ENCODE data around the gene FLVCR1.
"Not testable (repeated sequence)": the region's sequence is repeated elsewhere in the genome, so short reads cannot be mapped to it uniquely, and the experiment has no call there.

FLVCR1 gene

DNA sequence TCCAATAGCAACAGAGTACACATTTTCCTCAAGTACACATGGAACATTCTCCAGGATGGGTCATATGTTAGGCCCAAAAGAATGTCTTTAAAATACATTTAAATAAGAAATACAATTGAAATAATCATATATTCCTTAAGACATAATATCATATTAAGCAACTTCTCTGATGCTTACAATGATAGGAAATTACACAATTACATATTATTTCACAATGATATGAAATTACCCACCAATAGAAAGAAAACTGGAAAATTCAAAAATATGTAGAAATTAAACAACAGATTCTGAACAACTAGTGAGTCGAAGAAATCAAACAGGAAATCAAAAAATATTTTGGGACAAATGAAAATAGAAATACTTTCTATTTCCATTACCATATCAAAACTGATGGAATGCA lies 45.6 kb downstream of the FLVCR1 start:
- Histone ChIP-seq H3K9ac (ENCODE audit: low read length) (no peak overlapping the region), H3K4me3 (ENCODE audit: low read length) (no peak overlapping the region), H3K27me3 (ENCODE audit: control insufficient read depth, insufficient read depth, low read length) (no peaks in the 10 kb centered on the region), H3K4me1 (ENCODE audit: control insufficient read depth, low read depth, low read length) (peaks cover 45% of the 10 kb centered on the region), H3K36me3 (ENCODE audit: control insufficient read depth, low read depth, low read length) (peaks cover 43% of the 10 kb centered on the region), H3K9me3 (ENCODE audit: control insufficient read depth, low read depth, low read length) (peaks cover 25% of the 10 kb centered on the region), H3K27ac (ENCODE audit: low read length) (no peak overlapping the region)

DNA sequence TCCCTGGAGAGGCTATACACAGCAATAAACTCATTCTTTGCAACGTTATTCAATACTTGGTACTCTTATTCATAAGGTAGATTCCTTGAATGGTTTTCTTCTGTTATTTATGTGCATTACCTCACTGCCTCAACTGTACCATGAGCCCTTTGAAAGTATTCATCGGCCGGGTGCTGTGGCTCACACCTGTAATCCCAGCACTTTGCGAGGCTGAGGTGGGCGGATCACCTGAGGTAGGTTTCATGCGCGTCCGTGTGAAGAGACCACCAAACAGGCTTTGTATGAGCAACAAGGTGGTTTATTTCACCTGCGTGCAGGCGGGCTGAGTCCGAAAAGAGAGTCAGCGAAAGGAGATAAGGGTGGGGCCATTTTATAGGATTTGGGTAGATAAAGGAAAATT lies 50.0 kb downstream of the FLVCR1 start:
- Histone ChIP-seq H3K36me3 (ENCODE audit: control insufficient read depth, low read depth, low read length) (peaks cover 22% of the 10 kb centered on the region), H3K9me3 (ENCODE audit: control insufficient read depth, low read depth, low read length) (peaks cover 19% of the 10 kb centered on the region), H3K4me1 (ENCODE audit: control insufficient read depth, low read depth, low read length) (peaks cover 36% of the 10 kb centered on the region), H3K9ac (ENCODE audit: low read length) (peak overlapping the region; percentile 39), H3K27ac (ENCODE audit: low read length) (peak overlapping the region; percentile 72)
- H3K27me3 ChIP-seq (ENCODE audit: control insufficient read depth, insufficient read depth, low read length); H3K4me3 ChIP-seq (ENCODE audit: low read length): not testable (repeated sequence)

DNA sequence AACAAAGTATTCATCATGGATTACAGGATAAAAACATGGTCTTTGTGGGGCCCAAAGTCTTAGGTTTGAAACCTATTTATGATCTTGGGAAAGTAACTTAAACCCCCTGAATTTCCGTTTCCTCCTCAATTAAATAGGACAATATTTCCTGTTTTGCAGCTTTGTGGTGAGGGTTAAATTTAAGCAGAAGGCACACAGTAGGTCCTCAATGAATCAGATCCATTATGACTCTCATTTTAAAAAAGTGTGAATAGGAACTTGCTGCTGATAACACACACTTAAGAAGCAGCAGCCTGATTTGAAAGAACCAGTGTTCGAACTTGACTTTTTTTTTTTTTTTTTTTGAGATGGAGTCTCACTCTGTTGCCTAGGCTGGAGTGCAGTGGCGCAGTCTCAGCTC lies 50.9 kb downstream of the FLVCR1 start:
- peak overlapping the region; percentile 87 for H3K27ac ChIP-seq (ENCODE audit: low read length)
- peaks cover 22% of the 10 kb centered on the region for H3K36me3 ChIP-seq (ENCODE audit: control insufficient read depth, low read depth, low read length)
- no peaks in the 10 kb centered on the region for H3K27me3 ChIP-seq (ENCODE audit: control insufficient read depth, insufficient read depth, low read length)
- H3K9me3 ChIP-seq (ENCODE audit: control insufficient read depth, low read depth, low read length) = peaks cover 19% of the 10 kb centered on the region
- peak overlapping the region; percentile 65 for H3K9ac ChIP-seq (ENCODE audit: low read length)
- no peak overlapping the region for H3K4me3 ChIP-seq (ENCODE audit: low read length)
- H3K4me1 ChIP-seq (ENCODE audit: control insufficient read depth, low read depth, low read length) = peaks cover 36% of the 10 kb centered on the region

DNA sequence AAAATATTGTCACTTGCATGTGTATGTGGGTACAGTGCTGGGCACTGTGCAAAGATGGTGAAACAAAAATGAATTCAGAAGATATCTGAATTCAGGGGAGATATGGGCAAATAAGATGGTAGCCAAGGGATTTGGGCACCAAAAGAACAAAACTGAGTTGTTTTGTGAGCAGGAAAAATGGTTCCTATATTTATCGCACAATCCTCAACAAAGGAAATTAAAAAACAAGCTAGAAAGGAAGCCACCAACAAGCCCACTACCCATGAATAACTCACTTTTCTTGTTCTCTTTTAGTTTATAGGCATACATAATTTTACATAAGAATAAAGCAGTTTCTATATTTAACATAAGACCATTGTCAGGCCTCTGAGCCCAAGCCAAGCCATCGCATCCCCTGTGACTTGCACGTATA lies 51.6 kb downstream of the FLVCR1 start:
- Histone ChIP-seq H3K27me3 (ENCODE audit: control insufficient read depth, insufficient read depth, low read length) (no peaks in the 10 kb centered on the region), H3K27ac (ENCODE audit: low read length) (peak overlapping the region; percentile 33), H3K9ac (ENCODE audit: low read length) (peak overlapping the region; percentile 65), H3K9me3 (ENCODE audit: control insufficient read depth, low read depth, low read length) (peaks cover 12% of the 10 kb centered on the region), H3K4me3 (ENCODE audit: low read length) (peak overlapping the region; percentile 47), H3K4me1 (ENCODE audit: control insufficient read depth, low read depth, low read length) (peaks cover 32% of the 10 kb centered on the region), H3K36me3 (ENCODE audit: control insufficient read depth, low read depth, low read length) (peaks cover 20% of the 10 kb centered on the region)

DNA sequence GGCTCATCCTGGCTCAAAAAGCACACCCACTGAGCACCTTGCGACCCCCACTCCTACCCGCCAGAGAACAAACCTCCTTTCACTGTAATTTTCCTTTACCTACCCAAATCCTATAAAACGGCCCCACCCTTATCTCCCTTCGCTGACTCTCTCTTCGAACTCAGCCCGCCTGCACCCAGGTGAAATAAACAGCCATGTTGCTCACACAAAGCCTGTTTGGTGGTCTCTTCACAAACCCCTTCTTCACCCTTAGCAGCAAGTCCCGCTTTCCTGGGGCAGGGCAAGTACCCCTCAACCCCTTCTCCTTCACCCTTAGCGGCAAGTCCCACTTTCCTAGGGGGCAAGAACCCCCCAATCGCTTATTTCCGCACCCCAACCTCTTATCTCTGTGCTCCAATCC lies 52.1 kb downstream of the FLVCR1 start:
- Histone ChIP-seq H3K36me3 (ENCODE audit: control insufficient read depth, low read depth, low read length) (peaks cover 15% of the 10 kb centered on the region), H3K9ac (ENCODE audit: low read length) (peak overlapping the region; percentile 65), H3K4me3 (ENCODE audit: low read length) (peak overlapping the region; percentile 47), H3K4me1 (ENCODE audit: control insufficient read depth, low read depth, low read length) (peaks cover 37% of the 10 kb centered on the region)
- not testable (repeated sequence) for H3K9me3 ChIP-seq (ENCODE audit: control insufficient read depth, low read depth, low read length); H3K27ac ChIP-seq (ENCODE audit: low read length); H3K27me3 ChIP-seq (ENCODE audit: control insufficient read depth, insufficient read depth, low read length)

DNA sequence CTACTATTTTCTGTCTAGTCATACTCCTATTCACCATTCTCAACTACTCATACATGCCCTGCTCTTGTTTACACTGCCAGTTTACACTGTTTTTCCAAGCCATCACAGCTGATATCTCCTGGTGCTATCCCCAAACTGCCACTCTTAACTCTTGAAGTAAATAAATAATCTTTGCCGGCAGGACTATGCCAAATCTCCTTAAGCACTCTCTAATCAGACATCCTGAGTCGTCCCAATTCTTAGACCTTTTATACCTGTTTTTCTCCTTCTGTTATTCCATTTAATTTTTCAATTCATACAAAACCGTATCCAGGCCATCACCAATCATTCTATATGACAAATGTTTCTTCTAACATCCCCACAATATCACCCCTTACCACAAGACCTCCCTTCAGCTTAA lies 55.6 kb downstream of the FLVCR1 start:
- peak overlapping the region; percentile 56 for H3K9ac ChIP-seq (ENCODE audit: low read length)
- H3K4me3 ChIP-seq (ENCODE audit: low read length) = peak overlapping the region; percentile 55
- not testable (repeated sequence) for H3K9me3 ChIP-seq (ENCODE audit: control insufficient read depth, low read depth, low read length)

DNA sequence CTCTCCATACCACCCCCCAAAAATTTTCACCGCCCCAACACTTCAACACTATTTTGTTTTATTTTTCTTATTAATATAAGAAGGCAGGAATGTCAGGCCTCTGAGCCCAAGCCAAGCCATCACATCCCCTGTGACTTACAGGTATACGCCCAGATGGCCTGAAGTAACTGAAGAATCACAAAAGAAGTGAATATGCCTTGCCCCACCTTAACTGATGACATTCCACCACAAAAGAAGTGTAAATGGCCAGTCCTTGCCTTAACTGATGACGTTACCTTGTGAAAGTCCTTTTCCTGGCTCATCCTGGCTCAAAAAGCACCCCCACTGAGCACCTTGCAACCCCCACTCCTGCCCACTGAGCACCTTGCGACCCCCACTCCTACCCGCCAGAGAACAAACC lies 56.0 kb downstream of the FLVCR1 start:
- not testable (repeated sequence) for H3K36me3 ChIP-seq (ENCODE audit: control insufficient read depth, low read depth, low read length); H3K27ac ChIP-seq (ENCODE audit: low read length); H3K9me3 ChIP-seq (ENCODE audit: control insufficient read depth, low read depth, low read length); H3K27me3 ChIP-seq (ENCODE audit: control insufficient read depth, insufficient read depth, low read length)
- H3K4me3 ChIP-seq (ENCODE audit: low read length) = peak overlapping the region; percentile 55
- peaks cover 25% of the 10 kb centered on the region for H3K4me1 ChIP-seq (ENCODE audit: control insufficient read depth, low read depth, low read length)
- H3K9ac ChIP-seq (ENCODE audit: low read length) = peak overlapping the region; percentile 57

More for the DNA sequence above, 55.6 kb downstream of the FLVCR1 start:
- H3K4me1 ChIP-seq (ENCODE audit: control insufficient read depth, low read depth, low read length) = peaks cover 29% of the 10 kb centered on the region
- not testable (repeated sequence) for H3K27me3 ChIP-seq (ENCODE audit: control insufficient read depth, insufficient read depth, low read length); H3K27ac ChIP-seq (ENCODE audit: low read length); H3K36me3 ChIP-seq (ENCODE audit: control insufficient read depth, low read depth, low read length)

DNA sequence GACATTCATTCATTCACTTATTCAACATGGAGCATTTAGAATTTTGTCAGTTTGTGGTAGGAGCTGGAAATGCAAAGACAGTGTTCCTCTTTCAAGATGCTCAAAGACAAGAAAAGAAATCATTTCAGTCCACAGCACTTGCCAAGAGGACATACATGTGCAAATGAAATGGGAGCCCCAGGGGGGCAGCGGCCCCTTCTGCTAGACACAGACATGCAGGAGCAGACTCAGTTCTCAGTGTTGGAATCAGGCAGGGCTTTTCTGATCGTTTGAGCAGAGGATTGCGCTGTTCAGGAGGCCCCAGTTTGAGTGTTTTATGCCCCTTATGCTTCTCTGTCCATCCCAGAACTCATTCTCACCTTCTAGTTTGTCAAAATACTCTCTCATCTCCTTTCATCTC lies 56.7 kb downstream of the FLVCR1 start:
- Histone ChIP-seq H3K27ac (ENCODE audit: low read length) (peak overlapping the region; percentile 89), H3K9ac (ENCODE audit: low read length) (peak overlapping the region; percentile 57)

DNA sequence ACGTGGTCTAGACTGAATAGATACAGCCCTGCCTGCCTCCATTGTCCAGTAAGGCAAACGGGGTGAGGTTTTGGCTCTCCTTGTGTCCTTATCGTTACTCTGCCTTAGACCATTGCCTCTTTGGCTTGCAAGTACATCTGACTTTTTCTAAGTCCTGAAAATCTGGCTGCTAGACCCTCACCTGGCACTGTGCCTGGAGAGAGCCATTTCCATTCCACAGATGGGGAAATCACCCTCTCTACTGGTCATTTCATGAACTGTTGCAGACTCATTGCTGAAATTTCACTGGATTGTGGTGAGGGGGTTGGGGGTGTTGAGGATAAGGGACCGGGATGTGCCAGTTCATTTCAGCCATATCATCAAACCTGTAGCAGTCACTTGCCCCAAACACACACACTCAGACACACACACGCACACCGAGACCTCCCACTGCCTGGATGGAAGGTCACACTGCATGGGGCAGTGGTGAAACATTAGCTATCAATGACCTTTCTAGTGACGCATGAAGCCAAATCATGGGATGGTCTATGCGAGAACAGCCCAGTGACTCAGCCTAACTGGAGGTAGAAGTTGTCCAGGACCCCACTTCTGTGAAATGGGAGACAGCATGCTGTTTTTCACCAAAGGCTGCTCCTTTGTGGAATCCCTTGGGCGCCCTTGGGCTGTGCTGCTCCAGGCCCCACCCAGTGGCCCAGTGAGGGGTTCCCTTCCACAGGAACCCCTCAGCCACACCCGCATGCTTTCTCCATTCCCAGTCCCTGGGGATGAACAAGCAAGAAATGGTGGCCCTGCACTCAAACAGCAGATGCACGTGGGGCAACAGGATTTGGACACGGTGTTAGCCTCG lies 57.4 kb downstream of the FLVCR1 start:
- H3K27me3 ChIP-seq (ENCODE audit: control insufficient read depth, insufficient read depth, low read length) = no peaks in the 10 kb centered on the region
- H3K36me3 ChIP-seq (ENCODE audit: control insufficient read depth, low read depth, low read length) = no peaks in the 10 kb centered on the region
- H3K9ac ChIP-seq (ENCODE audit: low read length) = peak overlapping the region; percentile 57
- H3K4me1 ChIP-seq (ENCODE audit: control insufficient read depth, low read depth, low read length) = peaks cover 25% of the 10 kb centered on the region
- peak overlapping the region; percentile 34 for H3K4me3 ChIP-seq (ENCODE audit: low read length)
- peak overlapping the region; percentile 89 for H3K27ac ChIP-seq (ENCODE audit: low read length)
- H3K9me3 ChIP-seq (ENCODE audit: control insufficient read depth, low read depth, low read length) = no peaks in the 10 kb centered on the region

More for the DNA sequence above, 56.7 kb downstream of the FLVCR1 start:
- peak overlapping the region; percentile 34 for H3K4me3 ChIP-seq (ENCODE audit: low read length)
- no peaks in the 10 kb centered on the region for H3K27me3 ChIP-seq (ENCODE audit: control insufficient read depth, insufficient read depth, low read length)
- H3K9me3 ChIP-seq (ENCODE audit: control insufficient read depth, low read depth, low read length) = no peaks in the 10 kb centered on the region
- H3K36me3 ChIP-seq (ENCODE audit: control insufficient read depth, low read depth, low read length) = no peaks in the 10 kb centered on the region
- peaks cover 25% of the 10 kb centered on the region for H3K4me1 ChIP-seq (ENCODE audit: control insufficient read depth, low read depth, low read length)

DNA sequence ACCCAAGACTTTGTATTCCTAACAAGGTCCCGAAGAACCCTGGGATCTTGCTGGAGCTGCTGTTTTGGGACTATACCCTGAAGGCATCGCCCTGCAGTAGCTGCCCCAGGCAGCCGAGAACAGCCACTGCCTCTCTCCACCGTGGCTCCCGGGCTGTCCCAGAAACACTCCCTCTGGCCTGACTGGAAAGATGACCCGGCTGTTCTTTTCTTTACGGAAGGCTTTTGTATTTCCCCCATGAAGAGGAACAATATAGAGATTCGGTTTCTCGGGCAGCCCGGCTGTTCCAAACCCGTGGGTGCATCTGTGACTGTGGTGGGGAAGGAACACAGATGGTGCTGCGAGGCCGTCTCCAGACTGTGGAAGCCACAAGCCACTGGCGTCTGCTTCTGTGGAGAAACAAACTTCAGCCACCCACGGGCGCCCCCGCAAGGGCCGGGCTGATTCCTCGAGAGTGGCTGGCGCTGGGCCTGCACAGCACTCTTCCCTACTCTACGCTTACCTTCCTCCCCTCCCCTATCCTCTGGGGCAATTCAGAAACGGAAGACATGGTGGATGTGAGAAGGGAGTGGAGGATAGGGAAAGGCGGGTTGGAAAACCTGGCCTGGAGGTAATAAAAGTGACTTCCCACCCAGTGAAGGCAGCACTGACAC lies 58.5 kb downstream of the FLVCR1 start:
- Histone ChIP-seq H3K36me3 (ENCODE audit: control insufficient read depth, low read depth, low read length) (no peaks in the 10 kb centered on the region), H3K27ac (ENCODE audit: low read length) (peak overlapping the region; percentile 72), H3K9me3 (ENCODE audit: control insufficient read depth, low read depth, low read length) (no peaks in the 10 kb centered on the region), H3K4me1 (ENCODE audit: control insufficient read depth, low read depth, low read length) (peaks cover 25% of the 10 kb centered on the region), H3K27me3 (ENCODE audit: control insufficient read depth, insufficient read depth, low read length) (no peaks in the 10 kb centered on the region), H3K9ac (ENCODE audit: low read length) (peak overlapping the region; percentile 57), H3K4me3 (ENCODE audit: low read length) (peak overlapping the region; percentile 42)

DNA sequence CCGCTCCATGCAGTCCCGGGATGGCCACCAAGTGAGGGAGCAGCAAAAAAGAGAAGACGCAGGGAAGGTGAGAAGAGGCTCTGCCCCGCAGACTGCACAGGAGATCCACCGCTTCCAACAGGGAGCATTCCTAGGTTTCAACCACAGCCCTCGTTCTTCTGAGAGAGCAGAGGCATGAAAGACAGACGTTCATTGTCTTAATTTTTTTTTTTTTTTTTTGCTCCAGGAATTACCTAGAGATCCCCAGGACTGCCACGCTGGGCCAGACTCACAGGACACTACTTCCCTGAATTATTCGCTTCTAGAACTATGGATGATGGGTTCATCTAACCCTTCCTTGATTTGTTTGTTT lies 59.0 kb downstream of the FLVCR1 start:
- H3K9ac ChIP-seq (ENCODE audit: low read length) = peak overlapping the region; percentile 57
- no peaks in the 10 kb centered on the region for H3K27me3 ChIP-seq (ENCODE audit: control insufficient read depth, insufficient read depth, low read length)
- peak overlapping the region; percentile 9 for H3K27ac ChIP-seq (ENCODE audit: low read length)
- no peaks in the 10 kb centered on the region for H3K36me3 ChIP-seq (ENCODE audit: control insufficient read depth, low read depth, low read length)
- peak overlapping the region; percentile 42 for H3K4me3 ChIP-seq (ENCODE audit: low read length)
- peaks cover 25% of the 10 kb centered on the region for H3K4me1 ChIP-seq (ENCODE audit: control insufficient read depth, low read depth, low read length)
- no peaks in the 10 kb centered on the region for H3K9me3 ChIP-seq (ENCODE audit: control insufficient read depth, low read depth, low read length)

DNA sequence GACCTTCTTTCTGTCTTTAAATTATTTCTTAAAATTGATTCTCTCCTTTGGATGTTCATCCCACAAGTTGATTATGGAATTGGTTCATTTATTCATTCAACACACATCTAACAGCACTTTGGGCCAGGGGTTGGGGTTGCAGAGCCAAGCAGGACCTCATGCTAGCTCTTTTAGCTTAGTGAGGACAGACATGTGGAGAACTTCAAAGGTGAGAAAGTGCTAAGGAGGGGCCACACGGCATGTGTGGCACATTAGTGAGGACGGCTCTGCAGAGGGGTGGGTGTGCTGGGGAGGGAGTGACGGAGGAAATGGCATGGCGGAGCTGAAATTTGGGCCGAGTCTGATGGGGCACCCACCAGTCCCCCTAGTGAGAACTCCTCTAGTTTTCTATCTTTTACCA lies 59.8 kb downstream of the FLVCR1 start:
- no peaks in the 10 kb centered on the region for H3K9me3 ChIP-seq (ENCODE audit: control insufficient read depth, low read depth, low read length)
- no peaks in the 10 kb centered on the region for H3K27me3 ChIP-seq (ENCODE audit: control insufficient read depth, insufficient read depth, low read length)
- H3K4me1 ChIP-seq (ENCODE audit: control insufficient read depth, low read depth, low read length) = peaks cover 25% of the 10 kb centered on the region
- no peak overlapping the region for H3K9ac ChIP-seq (ENCODE audit: low read length)
- H3K27ac ChIP-seq (ENCODE audit: low read length) = no peak overlapping the region
- no peaks in the 10 kb centered on the region for H3K36me3 ChIP-seq (ENCODE audit: control insufficient read depth, low read depth, low read length)
- H3K4me3 ChIP-seq (ENCODE audit: low read length) = no peak overlapping the region
